HUES48 (cell line): ENCODE measurements around the gene CA9.
A peak's percentile ranks its signal among the peaks of the same experiment; 100 is the strongest.

Experiments
- H3K27ac ChIP-seq: one replicate; pipeline ENCODE4 v1.7.0; 2013; ENCODE audit warnings: low read depth, low read length, inconsistent platforms
- H3K27me3 ChIP-seq: 2 replicates; pipeline ENCODE4 v1.6.1; 2013; ENCODE audit warnings: mild to moderate bottlenecking, low read length; ENCODE audit not compliant: control insufficient read depth, insufficient read depth
- H3K36me3 ChIP-seq: 2 replicates; pipeline ENCODE4 v1.6.1; 2013; ENCODE audit warnings: low read length; ENCODE audit not compliant: control insufficient read depth, insufficient read depth
- H3K4me1 ChIP-seq: 2 replicates; pipeline ENCODE4 v1.6.1; 2013; ENCODE audit warnings: mild to moderate bottlenecking, low read length; ENCODE audit not compliant: control insufficient read depth, insufficient read depth
- H3K4me3 ChIP-seq: 2 replicates; pipeline ENCODE4 v1.5.1; 2013; ENCODE audit warnings: mild to moderate bottlenecking, low read depth, low read length
- H3K9ac ChIP-seq: 2 replicates; pipeline ENCODE4 v1.6.1; 2013; ENCODE audit warnings: mild to moderate bottlenecking, low read depth, low read length, moderate library complexity
- H3K9me3 ChIP-seq: 2 replicates; pipeline ENCODE4 v1.6.1; 2013; ENCODE audit warnings: low read length; ENCODE audit not compliant: control insufficient read depth, insufficient read depth

Gene CA9

DNA sequence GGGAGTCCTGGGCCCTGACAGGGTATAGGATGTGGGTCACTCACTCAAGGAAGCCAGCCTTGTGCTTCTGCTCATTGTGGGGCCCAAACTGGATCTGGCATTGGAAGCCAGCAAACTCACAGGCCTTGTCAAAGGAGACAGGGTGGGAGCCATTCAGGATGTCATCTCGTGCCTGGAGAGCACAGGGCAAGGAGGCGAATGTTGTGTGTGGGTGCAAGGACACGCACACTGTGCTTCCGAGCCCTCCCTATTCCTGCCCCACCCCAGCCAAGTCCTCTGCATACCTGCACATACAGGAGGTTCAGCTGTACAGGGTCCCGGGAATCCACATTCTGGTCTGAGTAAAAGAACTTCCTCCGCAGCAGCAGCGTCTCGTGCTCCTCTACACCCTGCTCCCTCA is 50.2 kb downstream of the CA9 start:
- peaks cover 23% of the 10 kb centered on the region for H3K4me1 ChIP-seq
- H3K27ac ChIP-seq, result no peak overlapping the region
- no peaks in the 10 kb centered on the region for H3K9me3 ChIP-seq
- peaks cover 66% of the 10 kb centered on the region for H3K36me3 ChIP-seq
- no peaks in the 10 kb centered on the region for H3K27me3 ChIP-seq
- H3K4me3 ChIP-seq, result no peak overlapping the region
- H3K9ac ChIP-seq, result no peak overlapping the region

DNA sequence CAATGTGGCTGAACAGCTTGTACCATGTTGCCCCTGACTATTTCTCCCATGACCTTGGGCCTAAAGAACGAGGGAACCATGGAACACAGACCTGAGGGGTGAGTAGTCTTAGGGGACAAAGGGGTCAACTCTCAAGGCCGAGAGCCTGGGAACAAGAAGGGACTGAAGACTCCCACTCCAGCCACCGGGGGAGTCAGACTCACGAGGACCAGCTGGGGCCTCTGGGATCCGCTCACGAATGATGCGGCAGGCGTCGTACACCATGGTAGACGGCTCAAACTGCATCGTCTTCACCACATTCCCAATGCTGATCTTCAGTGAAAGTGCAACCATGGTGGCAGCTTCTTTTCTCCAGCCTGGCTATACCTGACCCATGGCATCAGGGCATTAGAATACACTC is 51.6 kb downstream of the CA9 start:
- H3K27me3 ChIP-seq, result no peaks in the 10 kb centered on the region
- H3K4me3 ChIP-seq, result no peak overlapping the region
- H3K9ac ChIP-seq, result no peak overlapping the region
- no peaks in the 10 kb centered on the region for H3K9me3 ChIP-seq
- peaks cover 52% of the 10 kb centered on the region for H3K36me3 ChIP-seq
- no peak overlapping the region for H3K27ac ChIP-seq
- peaks cover 37% of the 10 kb centered on the region for H3K4me1 ChIP-seq

DNA sequence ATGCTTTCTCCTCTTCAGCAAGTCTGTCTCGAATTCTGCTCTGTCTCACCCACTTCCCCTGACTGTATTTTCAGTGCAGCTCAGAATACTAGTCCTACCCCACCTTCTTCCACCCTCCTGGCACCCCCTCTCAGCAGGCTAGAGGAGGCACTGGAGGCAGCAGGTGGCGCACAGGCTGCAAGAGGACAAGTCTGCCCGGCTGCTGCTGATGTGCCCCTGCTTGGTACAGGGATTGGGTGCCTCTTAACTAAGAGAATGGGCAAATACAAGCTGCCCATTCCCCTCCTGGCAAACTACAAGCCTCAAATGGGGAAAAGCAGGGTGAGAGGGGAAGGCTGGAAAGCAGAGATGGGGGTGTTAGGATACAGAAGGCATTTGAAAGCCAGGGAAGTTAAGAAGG is 53.2 kb downstream of the CA9 start:
- Histone ChIP-seq H3K4me3 (peak overlapping the region; percentile 51; the same call in 1 of the 2 replicates), H3K9ac (no peak overlapping the region), H3K4me1 (peaks cover 48% of the 10 kb centered on the region), H3K27me3 (no peaks in the 10 kb centered on the region), H3K27ac (no peak overlapping the region), H3K36me3 (peaks cover 36% of the 10 kb centered on the region), H3K9me3 (no peaks in the 10 kb centered on the region)

DNA sequence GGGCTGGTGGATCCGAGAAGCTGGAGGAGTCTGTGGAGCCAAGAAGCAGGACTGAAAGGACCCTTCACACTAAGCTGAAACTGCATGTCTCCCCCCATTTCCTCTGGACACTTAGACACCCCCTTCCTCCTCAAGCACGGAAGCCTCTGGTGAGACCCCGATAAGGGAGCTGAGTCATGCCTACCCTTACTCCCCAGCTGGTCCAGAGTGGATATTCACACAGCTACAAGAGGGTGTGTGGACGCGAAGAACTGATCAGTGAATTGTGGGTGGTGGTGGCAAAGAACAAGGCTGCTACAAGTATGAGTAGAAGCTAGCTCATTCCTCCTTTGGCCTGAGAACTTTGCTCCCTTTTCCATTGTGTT is 53.9 kb downstream of the CA9 start:
- Histone ChIP-seq H3K27ac (peak overlapping the region; percentile 93), H3K27me3 (no peaks in the 10 kb centered on the region), H3K4me1 (peaks cover 48% of the 10 kb centered on the region), H3K36me3 (peaks cover 29% of the 10 kb centered on the region), H3K9ac (peak overlapping the region; percentile 50), H3K4me3 (peak overlapping the region; percentile 51), H3K9me3 (no peaks in the 10 kb centered on the region)

GRCh38 chr9:35728041-35728971 is 54.6 kb downstream of the CA9 start:
- H3K4me3 ChIP-seq, result peak overlapping the region; percentile 51
- peak overlapping the region; percentile 93 for H3K27ac ChIP-seq
- H3K9ac ChIP-seq, result peak overlapping the region; percentile 50
- H3K9me3 ChIP-seq, result no peaks in the 10 kb centered on the region
- H3K4me1 ChIP-seq, result peaks cover 48% of the 10 kb centered on the region
- H3K27me3 ChIP-seq, result no peaks in the 10 kb centered on the region
- peaks cover 24% of the 10 kb centered on the region for H3K36me3 ChIP-seq

- Histone ChIP-seq H3K36me3 (peaks cover 16% of the 10 kb centered on the region), H3K27ac (peak overlapping the region; percentile 48), H3K4me1 (peaks cover 53% of the 10 kb centered on the region), H3K4me3 (peak overlapping the region; percentile 22; the same call in 1 of the 2 replicates), H3K9ac (no peak overlapping the region), H3K27me3 (no peaks in the 10 kb centered on the region), H3K9me3 (no peaks in the 10 kb centered on the region)
These were observed 55.4 kb downstream of the CA9 start for GRCh38 chr9:35729101-35729500.

DNA sequence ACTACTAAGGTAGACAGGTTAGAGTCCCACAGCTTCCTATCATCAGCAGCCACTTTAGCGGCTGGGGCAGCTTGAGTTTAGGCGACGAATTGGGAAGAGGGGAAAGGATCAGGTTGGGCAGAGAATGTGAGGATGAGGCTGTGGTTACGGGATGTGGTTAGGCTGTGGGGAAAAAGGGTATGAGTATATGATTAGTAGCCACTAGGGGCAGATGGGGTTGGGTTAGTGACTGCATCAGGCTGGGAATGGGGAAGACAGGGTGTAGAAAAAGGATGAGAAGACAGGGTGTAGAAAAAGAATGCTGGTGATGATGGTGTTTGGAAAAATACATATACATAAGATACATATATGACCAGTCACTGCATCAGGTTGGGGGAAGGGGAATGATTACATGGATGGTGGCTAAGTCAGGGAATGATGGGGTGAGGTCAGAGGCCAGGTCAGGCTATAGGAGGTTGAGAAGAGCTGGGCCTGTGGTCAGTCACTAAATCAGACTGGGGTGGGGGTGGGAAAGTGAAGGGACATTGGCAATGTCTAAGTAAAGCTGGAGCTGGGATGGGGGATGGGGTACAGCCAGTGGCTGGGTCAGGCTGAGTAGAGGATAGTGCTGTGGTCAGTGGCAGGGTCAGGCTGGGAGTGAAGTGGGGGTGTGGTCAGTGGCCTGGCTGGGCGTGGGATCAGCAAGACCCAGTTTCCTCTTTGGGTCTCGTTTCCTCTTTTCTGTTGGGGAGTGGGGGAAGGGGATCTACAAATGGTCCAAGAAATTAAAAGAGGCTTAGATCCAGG is 56.2 kb downstream of the CA9 start:
- Histone ChIP-seq H3K36me3 (peaks cover 16% of the 10 kb centered on the region), H3K4me3 (peak overlapping the region; percentile 89)

DNA sequence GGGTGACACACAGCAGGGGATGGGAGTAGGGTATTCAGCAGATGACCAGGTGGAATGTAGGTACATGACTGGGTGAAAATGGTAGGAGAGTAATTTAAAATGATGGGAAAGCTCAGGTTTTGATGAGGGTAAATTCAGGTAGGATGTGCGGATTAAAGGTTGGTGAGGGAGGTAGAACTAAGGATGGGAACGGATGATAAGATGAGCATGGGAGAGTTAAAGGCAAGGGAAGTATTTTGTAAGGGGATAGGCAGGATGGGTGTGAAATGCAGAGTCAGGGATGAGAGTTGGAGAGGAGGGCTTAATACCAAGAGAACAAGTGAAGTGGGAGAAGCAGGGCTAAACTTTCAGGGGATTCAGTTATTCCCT is 56.7 kb downstream of the CA9 start:
- no peak overlapping the region for H3K9ac ChIP-seq
- peak overlapping the region; percentile 89 for H3K4me3 ChIP-seq
- no peak overlapping the region for H3K27ac ChIP-seq
- H3K4me1 ChIP-seq, result peaks cover 53% of the 10 kb centered on the region
- H3K27me3 ChIP-seq, result no peaks in the 10 kb centered on the region
- no peaks in the 10 kb centered on the region for H3K9me3 ChIP-seq
- H3K36me3 ChIP-seq, result peaks cover 16% of the 10 kb centered on the region

More for the DNA sequence above, 56.2 kb downstream of the CA9 start:
- Histone ChIP-seq H3K27ac (peak overlapping the region; percentile 48), H3K9me3 (no peaks in the 10 kb centered on the region), H3K27me3 (no peaks in the 10 kb centered on the region), H3K9ac (no peak overlapping the region), H3K4me1 (peaks cover 53% of the 10 kb centered on the region)
